HG03432 (cell line): ENCODE measurements around the gene TEX26.
"Not testable (repeated sequence)": the region's sequence is repeated elsewhere in the genome, so short reads cannot be mapped to it uniquely, and the experiment has no call there.

Experiments
- ATAC-seq: cut with Tn5 transposase; IDR thresholded peaks from one replicate; pipeline ENCODE4 v1.9.1; 2021; ENCODE audit warnings: mild to moderate bottlenecking, moderate library complexity; ENCODE audit not compliant: unreplicated experiment

TEX26 gene

GRCh38 chr13:30918662-30919405, 13.6 kb upstream of the TEX26 start:
- no peak for ATAC-seq

GRCh38 chr13:30920162-30920909, 12.1 kb upstream of the TEX26 start:
- ATAC-seq, result no peak

GRCh38 chr13:30923418-30923817, 9.0 kb upstream of the TEX26 start:
- ATAC-seq, result no peak

GRCh38 chr13:30924721-30925120, 7.7 kb upstream of the TEX26 start:
- no peak for ATAC-seq

GRCh38 chr13:30925429-30925828, 7.0 kb upstream of the TEX26 start:
- ATAC-seq, result no peak

GRCh38 chr13:30926781-30927180, 5.7 kb upstream of the TEX26 start:
- ATAC-seq, result no peak

GRCh38 chr13:30927188-30927587, 5.3 kb upstream of the TEX26 start:
- not testable (repeated sequence) for ATAC-seq

- no peak for ATAC-seq
Observed at GRCh38 chr13:30927595-30927994, 4.9 kb upstream of the TEX26 start.

GRCh38 chr13:30928978-30929377, 3.5 kb upstream of the TEX26 start:
- no peak for ATAC-seq

GRCh38 chr13:30933354-30933670, 856 bp downstream of the TEX26 start:
- ATAC-seq, result no peak

- no peak for ATAC-seq
Observed at GRCh38 chr13:30934381-30934780, 1.9 kb downstream of the TEX26 start.

GRCh38 chr13:30934803-30935202, 2.3 kb downstream of the TEX26 start:
- no peak for ATAC-seq

GRCh38 chr13:30936971-30937370, 4.5 kb downstream of the TEX26 start:
- ATAC-seq, result no peak

GRCh38 chr13:30943881-30944280, 11.4 kb downstream of the TEX26 start:
- ATAC-seq, result no peak

- no peak for ATAC-seq
Observed at GRCh38 chr13:30957258-30957943, 24.9 kb downstream of the TEX26 start.

GRCh38 chr13:30959678-30960077, 27.2 kb downstream of the TEX26 start:
- ATAC-seq, result no peak

GRCh38 chr13:30963791-30964190, 31.3 kb downstream of the TEX26 start:
- no peak for ATAC-seq

- no peak for ATAC-seq
Observed at GRCh38 chr13:30965380-30965779, 32.9 kb downstream of the TEX26 start.

GRCh38 chr13:30966101-30966500, 33.6 kb downstream of the TEX26 start:
- no peak for ATAC-seq

- no peak for ATAC-seq
Observed at GRCh38 chr13:30968846-30969245, 36.4 kb downstream of the TEX26 start.

GRCh38 chr13:30971575-30971974, 39.1 kb downstream of the TEX26 start:
- ATAC-seq, result no peak

- ATAC-seq, result no peak
Observed at GRCh38 chr13:30972888-30973377, 40.5 kb downstream of the TEX26 start.
